GM21390 (cell line): ENCODE measurements around the gene TSGA10IP.
"Not testable (repeated sequence)": the region's sequence is repeated elsewhere in the genome, so short reads cannot be mapped to it uniquely, and the experiment has no call there.

ENCODE experiments used
- ATAC-seq: cut with Tn5 transposase; IDR thresholded peaks from one replicate; pipeline ENCODE4 v1.9.1; 2021; ENCODE audit not compliant: unreplicated experiment

The TSGA10IP gene

DNA sequence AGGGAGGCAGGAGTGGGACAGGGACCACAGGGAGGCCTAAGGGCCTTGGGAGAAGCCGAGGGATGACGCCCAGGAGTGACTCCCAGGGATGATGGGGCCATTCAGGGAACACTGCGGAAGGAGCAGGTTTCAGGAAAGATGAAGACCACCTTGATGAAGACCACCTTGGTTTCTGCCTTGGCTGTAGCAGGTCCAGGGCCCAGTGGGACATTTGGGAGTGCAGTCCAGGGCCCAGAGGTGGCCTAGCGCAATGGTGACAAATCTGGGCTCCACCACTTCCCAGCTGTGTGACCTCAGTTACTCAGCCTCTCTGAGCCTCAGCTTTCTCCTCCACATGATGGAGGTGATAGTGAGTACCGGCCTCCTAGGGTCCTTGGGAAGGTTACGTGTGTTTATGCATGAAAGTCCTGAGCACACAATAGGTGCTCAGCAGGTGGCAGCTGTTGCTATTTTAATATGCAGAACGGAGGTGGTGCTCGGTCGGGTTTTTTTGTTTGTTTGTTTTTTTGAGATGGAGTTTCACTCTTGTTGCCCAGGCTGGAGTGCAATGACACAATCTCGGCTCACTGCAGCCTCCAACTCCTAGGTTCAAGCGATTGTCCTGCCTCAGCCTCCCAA, 770 bp downstream of the TSGA10IP start:
- ATAC-seq = no peak

DNA sequence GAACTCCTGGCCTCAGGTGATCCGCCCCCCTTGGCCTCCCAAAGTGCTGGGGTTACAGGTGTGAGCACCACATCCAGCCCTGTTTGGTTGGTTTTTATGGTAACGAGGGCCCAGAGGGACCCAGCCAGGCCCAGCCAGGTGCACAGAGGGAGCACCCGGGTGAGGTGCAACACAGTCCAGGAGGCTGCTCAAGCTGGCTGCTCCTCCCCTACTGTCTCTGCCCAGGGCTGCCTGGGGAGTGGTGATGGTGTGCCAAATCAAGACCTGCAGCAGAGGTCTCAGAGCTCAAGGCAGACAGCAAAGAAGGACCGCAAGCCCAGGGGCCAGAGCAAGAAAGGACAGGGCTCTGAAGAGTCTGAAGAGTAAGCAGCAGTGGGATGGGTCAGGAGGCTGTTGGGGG, 1.4 kb downstream of the TSGA10IP start:
- no peak for ATAC-seq

DNA sequence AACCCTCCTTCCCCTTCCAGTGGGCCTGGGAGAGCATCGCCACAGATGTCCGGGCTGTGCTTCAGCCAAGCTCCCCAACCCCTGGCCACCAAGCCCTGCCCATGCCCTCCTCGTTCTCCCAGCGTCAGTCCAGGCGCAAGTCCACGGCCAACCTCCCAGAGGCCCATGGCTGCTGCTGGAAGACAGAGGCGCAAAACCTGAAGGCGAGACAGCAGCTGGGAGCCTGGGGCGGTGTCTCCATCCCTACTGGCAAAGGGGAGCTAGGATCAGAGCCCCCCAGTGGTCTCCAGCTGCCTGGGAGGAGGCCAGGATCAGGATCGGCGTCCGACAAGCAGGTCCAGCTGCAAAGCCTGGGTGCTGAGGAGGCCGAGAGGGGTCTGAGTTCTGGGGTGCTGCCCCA, 1.9 kb downstream of the TSGA10IP start:
- no peak for ATAC-seq

- no peak for ATAC-seq
These were observed 2.4 kb downstream of the TSGA10IP start for GRCh38 chr11:65947603-65948125.

GRCh38 chr11:65950711-65951110, 5.4 kb downstream of the TSGA10IP start:
- ATAC-seq = not testable (repeated sequence)

DNA sequence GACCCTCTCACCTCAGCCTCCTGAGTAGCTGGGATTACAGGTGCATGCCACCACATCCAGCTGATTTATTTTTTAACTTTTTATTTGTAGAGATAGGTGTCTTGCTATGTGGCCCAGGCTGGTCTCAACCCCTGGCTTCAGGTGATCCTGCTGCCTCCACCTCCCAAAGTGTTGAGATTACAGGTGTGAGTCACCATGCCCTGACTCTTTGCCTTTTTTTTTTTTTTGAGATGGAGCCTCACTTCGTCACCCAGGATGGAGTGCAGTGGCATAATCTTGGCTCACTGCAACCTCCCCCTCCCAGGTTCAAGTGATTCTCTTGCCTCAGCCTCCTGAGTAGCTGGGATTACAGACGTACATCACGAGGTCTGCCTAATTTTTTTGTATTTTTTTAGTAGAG, 6.4 kb downstream of the TSGA10IP start:
- ATAC-seq = not testable (repeated sequence)

GRCh38 chr11:65952052-65952521, 6.8 kb downstream of the TSGA10IP start:
- no peak for ATAC-seq

DNA sequence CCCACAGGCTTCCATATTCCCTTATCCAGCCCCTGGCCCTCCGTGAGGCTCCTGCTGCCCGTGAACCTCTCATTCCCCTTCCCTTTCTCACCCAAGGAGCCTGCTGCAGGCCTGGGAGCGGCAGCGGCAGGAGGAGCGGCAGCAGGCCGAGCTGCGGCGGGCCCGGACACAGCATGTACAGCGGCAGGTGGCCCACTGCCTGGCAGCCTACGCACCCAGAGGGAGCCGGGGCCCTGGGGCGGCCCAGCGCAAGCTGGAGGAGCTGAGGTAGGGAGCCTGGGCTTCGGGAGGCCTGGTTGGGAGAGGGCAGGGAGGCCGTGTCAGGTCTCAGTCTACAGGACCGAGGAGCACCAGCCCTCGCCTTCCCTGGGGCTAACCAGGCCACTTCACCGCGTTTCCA, 8.2 kb downstream of the TSGA10IP start:
- no peak for ATAC-seq

DNA sequence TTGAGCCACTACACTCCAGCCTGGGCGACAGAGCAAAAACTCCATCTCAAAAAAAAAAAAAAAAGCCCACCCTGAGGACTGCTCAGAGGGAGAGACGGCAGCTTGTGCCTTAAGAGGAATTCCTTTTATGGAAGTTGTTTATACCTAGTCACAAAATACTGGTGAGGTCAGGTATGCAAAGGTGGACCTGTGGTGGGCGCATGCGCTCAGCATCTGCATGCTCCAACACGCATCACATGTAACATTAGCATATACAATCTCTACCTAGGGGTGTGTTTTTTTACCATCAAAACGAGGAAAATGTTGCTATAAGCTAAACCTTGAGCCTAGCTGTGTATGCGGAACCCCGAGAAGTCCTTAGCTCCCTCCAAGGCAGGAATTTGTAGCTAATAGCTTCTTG, 9.5 kb downstream of the TSGA10IP start:
- no peak for ATAC-seq

DNA sequence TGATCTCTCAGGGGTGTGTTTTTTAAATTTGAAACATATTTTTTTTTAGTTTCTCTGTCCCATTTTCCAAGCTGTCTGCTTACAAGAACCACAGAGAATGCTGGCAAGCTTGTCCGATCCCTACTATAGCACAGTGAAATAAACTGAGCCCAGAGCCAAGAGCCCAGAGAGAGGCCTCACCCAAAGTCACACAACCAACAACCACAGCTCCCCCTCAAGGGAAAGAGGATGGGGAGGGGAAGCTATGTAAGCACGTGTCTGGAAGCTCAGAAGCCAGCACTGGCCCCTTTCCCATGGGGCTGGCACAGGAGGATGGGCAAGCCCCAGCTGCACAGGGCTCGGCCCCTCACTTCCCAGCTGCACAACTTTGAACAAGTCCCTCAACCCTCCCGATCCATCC, 13.0 kb downstream of the TSGA10IP start:
- ATAC-seq = no peak

DNA sequence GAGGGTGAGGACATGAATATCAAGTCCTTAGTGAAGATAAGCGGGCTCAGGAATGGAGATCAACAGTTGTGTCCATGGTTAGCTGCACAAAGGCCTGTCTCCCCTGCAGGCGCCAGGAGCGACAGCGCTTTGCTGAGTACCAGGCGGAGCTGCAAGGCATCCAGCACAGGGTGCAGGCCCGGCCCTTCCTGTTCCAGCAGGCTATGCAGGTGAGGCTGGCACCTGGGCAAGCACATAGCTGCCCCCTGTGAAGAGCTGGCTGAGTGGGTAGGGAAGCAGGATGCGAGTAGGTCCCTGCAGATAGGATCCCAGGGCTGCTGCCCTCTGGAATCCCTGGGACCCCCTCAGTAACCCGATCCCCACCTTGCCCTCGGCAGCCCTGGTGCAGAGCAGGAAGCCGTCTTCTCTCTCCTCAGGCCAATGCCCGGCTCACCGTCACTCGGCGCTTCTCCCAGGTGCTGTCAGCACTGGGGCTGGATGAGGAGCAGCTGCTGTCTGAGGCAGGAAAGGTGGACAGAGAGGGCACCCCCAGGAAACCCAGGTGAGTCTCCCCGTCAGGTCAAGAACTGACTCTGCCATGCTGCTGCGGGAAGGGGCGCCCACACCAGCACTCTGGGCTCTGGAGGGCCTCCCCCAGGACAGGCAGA, 13.6 kb downstream of the TSGA10IP start:
- no peak for ATAC-seq

GRCh38 chr11:65960824-65961266, 15.6 kb downstream of the TSGA10IP start:
- ATAC-seq = no peak

- ATAC-seq = peak; percentile 76
These were observed 16.2 kb downstream of the TSGA10IP start, which contains the start of gene SART1 for GRCh38 chr11:65961267-65962140. TSS of gene SART1 (plus strand) at chr11:65961734. CDS start at chr11:65961781, 47 bp downstream.

- no peak for ATAC-seq
These were observed 16.9 kb downstream of the TSGA10IP start for GRCh38 chr11:65962141-65962564.

DNA sequence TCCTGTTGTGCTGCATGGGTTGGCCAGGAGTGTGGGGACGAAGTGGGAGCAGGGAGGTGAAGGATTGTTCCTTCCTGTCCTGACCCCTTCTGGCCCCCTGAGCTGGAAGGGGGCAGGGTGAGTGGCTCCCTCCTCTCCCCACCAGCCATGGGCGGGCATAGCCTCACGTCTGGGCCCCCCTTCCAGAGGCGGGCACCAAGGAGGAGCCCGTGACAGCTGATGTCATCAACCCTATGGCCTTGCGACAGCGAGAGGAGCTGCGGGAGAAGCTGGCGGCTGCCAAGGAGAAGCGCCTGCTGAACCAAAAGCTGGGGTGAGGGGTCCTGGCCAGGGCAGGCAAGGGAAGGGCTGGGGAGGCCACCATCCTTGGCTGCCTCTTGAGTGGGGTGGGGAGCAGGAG, 19.6 kb downstream of the TSGA10IP start:
- no peak for ATAC-seq

- ATAC-seq = no peak
These were observed 20.9 kb downstream of the TSGA10IP start for GRCh38 chr11:65965986-65966762.

- no peak for ATAC-seq
These were observed 22.2 kb downstream of the TSGA10IP start for GRCh38 chr11:65967329-65967934.

GRCh38 chr11:65968600-65969482, 23.6 kb downstream of the TSGA10IP start:
- no peak for ATAC-seq

- no peak for ATAC-seq
These were observed 26.8 kb downstream of the TSGA10IP start for GRCh38 chr11:65972116-65972515.
